OCI-LY1 (cell line): ENCODE data around the gene DMKN.

Source experiments
- H2AFZ ChIP-seq: fragments of 200-600 bp; sonication (generic), shearing (Covaris generic); 2 replicates; pipeline ENCODE4 v1.6.0; 2014; ENCODE audit warnings: antibody characterized with exemption, mild to moderate bottlenecking, low read length
- H3F3A ChIP-seq: fragments of 200-600 bp; sonication (generic), shearing (Covaris generic); 2 replicates; pipeline ENCODE4 v1.6.0; 2014; ENCODE audit warnings: mild to moderate bottlenecking, antibody characterized with exemption, low read length, moderate library complexity; ENCODE audit not compliant: insufficient read depth
- H3K27ac ChIP-seq: fragments of 200-600 bp; sonication (generic); 2 replicates; pipeline ENCODE4 v1.5.1; 2014; ENCODE audit warnings: low read length, mixed run types, mild to moderate bottlenecking, low read depth; ENCODE audit not compliant: poor library complexity, severe bottlenecking
- H3K27me3 ChIP-seq: fragments of 200-600 bp; sonication (generic); 2 replicates; pipeline ENCODE4 v1.6.0; 2014; ENCODE audit warnings: antibody characterized with exemption, mild to moderate bottlenecking, low read length, moderate library complexity; ENCODE audit not compliant: insufficient read depth
- H3K36me3 ChIP-seq: fragments of 200-600 bp; sonication (generic); 2 replicates; pipeline ENCODE4 v1.6.1; 2014; ENCODE audit warnings: mild to moderate bottlenecking, antibody characterized with exemption, low read length, moderate library complexity, mixed read lengths; ENCODE audit not compliant: insufficient read depth
- H3K4me1 ChIP-seq: fragments of 200-600 bp; sonication (generic); 2 replicates; pipeline ENCODE4 v1.5.1; 2014; ENCODE audit warnings: mild to moderate bottlenecking, low read length, moderate library complexity; ENCODE audit not compliant: insufficient read depth, severe bottlenecking
- H3K4me2 ChIP-seq: fragments of 200-600 bp; sonication (generic), shearing (Covaris generic); 2 replicates; pipeline ENCODE4 v1.6.1; 2014; ENCODE audit warnings: low read length
- H3K4me3 ChIP-seq: fragments of 200-600 bp; sonication (generic); 2 replicates; pipeline ENCODE4 v1.5.1; 2014; ENCODE audit warnings: low read length, low read depth, mild to moderate bottlenecking, mixed read lengths; ENCODE audit not compliant: poor library complexity, severe bottlenecking
- H3K79me2 ChIP-seq: fragments of 200-600 bp; shearing (Covaris generic); 2 replicates; pipeline ENCODE4 v1.6.1; 2016; ENCODE audit warnings: mixed run types, low read length, mixed read lengths; ENCODE audit not compliant: insufficient read depth
- H3K9ac ChIP-seq: fragments of 200-600 bp; sonication (generic), shearing (Covaris generic); 2 replicates; pipeline ENCODE4 v1.6.1; 2014; ENCODE audit warnings: mild to moderate bottlenecking, low read length, mixed read lengths
- H3K9me2 ChIP-seq: fragments of 200-600 bp; sonication (generic), shearing (Covaris generic); 2 replicates; pipeline ENCODE4 v1.6.1; 2014; ENCODE audit warnings: low read depth, mild to moderate bottlenecking, low read length, mixed read lengths
- H3K9me3 ChIP-seq: fragments of 200-600 bp; shearing (Covaris generic); 2 replicates; pipeline ENCODE4 v1.6.1; 2014; ENCODE audit warnings: low read length, mixed read lengths
- H4K20me1 ChIP-seq: fragments of 200-600 bp; sonication (generic), shearing (Covaris generic); 2 replicates; pipeline ENCODE4 v1.6.0; 2016; ENCODE audit warnings: mild to moderate bottlenecking, low read length; ENCODE audit not compliant: insufficient read depth
- EZH2 ChIP-seq: fragments of 200-600 bp; sonication (generic), shearing (Covaris generic); IDR thresholded peaks from 2 replicates; pipeline ENCODE4 v1.8.0; 2017; ENCODE audit warnings: borderline replicate concordance, mixed run types, mild to moderate bottlenecking, antibody characterized with exemption, low read length, moderate library complexity, mixed read lengths
- TF ChIP-seq, protein P1 (sequence below): fragments of 200-600 bp; sonication (generic), shearing (Covaris generic); IDR thresholded peaks from 2 replicates; pipeline ENCODE4 v1.5.1; 2017; ENCODE audit warnings: mild to moderate bottlenecking, antibody characterized with exemption, low read length, moderate library complexity, mixed read lengths

Gene DMKN

DNA sequence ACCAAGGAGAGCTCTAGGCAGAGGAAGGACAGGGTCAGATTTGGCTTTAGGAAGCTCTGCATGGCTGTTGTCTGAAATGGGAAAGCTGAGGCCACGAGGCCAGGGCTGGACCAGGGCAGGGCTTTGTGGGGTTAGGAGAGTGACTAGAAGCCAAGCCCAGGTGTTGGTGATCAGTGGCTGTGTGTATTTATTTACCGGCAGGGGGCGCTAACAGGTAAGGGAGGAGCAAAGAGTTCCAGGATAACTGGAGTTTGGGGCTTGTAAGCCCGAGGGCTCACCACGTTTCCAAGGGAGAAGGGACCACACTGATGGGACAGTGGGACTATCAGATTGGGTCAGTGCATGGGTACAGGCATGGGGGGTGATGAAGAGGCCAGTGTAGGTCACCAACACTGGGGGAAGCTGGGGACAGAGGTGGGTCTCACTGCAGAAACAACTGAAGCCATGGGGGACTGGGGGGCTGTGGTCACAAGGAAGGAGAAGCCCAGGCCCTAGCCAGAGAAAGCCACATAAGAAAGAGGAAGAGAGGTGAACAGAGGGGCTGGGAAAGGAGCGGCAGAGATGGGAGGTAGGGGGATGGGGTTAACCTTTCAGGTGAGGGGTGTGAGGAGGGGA is 35.8 kb upstream of the DMKN start:
- Histone ChIP-seq H3K27ac (no peak overlapping the region), H3F3A (no peaks in the 10 kb centered on the region), H2AFZ (no peak overlapping the region), H3K4me2 (no peak overlapping the region), H3K9ac (no peak overlapping the region), H3K27me3 (no peaks in the 10 kb centered on the region), H3K9me2 (no peaks in the 10 kb centered on the region), H3K9me3 (no peaks in the 10 kb centered on the region), H4K20me1 (no peaks in the 10 kb centered on the region), H3K79me2 (no peaks in the 10 kb centered on the region), H3K4me3 (no peak overlapping the region), H3K4me1 (peaks cover 17% of the 10 kb centered on the region), H3K36me3 (no peaks in the 10 kb centered on the region)
- TF ChIP-seq, protein P1, sequence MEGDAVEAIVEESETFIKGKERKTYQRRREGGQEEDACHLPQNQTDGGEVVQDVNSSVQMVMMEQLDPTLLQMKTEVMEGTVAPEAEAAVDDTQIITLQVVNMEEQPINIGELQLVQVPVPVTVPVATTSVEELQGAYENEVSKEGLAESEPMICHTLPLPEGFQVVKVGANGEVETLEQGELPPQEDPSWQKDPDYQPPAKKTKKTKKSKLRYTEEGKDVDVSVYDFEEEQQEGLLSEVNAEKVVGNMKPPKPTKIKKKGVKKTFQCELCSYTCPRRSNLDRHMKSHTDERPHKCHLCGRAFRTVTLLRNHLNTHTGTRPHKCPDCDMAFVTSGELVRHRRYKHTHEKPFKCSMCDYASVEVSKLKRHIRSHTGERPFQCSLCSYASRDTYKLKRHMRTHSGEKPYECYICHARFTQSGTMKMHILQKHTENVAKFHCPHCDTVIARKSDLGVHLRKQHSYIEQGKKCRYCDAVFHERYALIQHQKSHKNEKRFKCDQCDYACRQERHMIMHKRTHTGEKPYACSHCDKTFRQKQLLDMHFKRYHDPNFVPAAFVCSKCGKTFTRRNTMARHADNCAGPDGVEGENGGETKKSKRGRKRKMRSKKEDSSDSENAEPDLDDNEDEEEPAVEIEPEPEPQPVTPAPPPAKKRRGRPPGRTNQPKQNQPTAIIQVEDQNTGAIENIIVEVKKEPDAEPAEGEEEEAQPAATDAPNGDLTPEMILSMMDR, result peak; percentile 87
- no peak for TF ChIP-seq EZH2

DNA sequence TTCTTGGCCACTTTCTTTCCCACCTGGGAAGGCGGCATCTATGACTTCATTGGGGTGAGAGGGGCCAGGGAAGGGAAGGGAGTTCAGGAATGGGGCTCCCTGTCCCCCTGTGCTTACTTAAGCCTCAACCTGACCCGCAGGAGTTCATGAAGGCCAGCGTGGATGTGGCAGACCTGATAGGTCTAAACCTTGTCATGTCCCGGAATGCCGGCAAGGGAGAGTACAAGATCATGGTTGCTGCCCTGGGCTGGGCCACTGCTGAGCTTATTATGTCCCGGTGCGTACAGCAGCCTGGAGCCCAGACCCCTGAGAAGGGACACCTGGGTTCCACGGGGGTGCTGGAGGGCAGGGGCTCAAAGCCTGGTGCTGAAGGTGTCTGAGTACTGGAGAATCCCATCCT is 33.1 kb upstream of the DMKN start:
- Histone ChIP-seq H3K27ac (no peak overlapping the region), H3K4me3 (peak overlapping the region; percentile 90), H3K4me1 (peaks cover 24% of the 10 kb centered on the region), H3K27me3 (no peaks in the 10 kb centered on the region), H3F3A (no peaks in the 10 kb centered on the region), H3K79me2 (no peaks in the 10 kb centered on the region), H4K20me1 (no peaks in the 10 kb centered on the region), H3K9ac (peak overlapping the region; percentile 91), H3K36me3 (peaks cover 11% of the 10 kb centered on the region; the same call in 1 of the 2 replicates), H3K4me2 (peak overlapping the region; percentile 84), H3K9me3 (no peaks in the 10 kb centered on the region), H2AFZ (no peak overlapping the region), H3K9me2 (no peaks in the 10 kb centered on the region)
- TF ChIP-seq, protein P1, result no peak
- no peak for TF ChIP-seq EZH2

DNA sequence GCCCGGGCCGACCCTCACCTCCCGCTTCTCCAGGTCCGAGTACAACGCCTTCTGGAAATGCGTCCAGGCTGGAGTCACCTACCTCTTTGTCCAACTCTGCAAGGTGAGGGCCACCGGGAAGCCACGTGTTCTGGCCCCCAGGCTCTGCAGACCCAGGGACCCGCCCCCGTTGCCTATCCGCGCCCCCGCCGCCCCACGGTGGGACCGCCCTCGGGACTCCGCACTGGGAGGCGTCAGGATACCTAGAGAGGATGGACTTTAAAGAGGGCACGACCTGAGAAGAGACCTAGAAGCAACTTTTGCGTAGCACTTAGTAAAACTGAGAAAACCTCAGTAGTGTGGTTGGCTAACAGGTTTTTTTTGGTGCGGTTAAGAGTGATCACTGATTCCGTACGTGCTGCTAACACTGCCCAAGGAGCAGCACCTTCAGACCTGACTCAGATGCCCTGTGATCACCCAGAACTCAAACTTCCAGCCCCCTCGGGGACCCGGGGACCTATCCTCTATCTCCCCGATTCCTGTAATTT is 32.5 kb upstream of the DMKN start:
- H3K9ac ChIP-seq, result peak overlapping the region; percentile 91
- H3K4me2 ChIP-seq, result peak overlapping the region; percentile 84
- H3K9me3 ChIP-seq, result no peaks in the 10 kb centered on the region
- H3K27me3 ChIP-seq, result no peaks in the 10 kb centered on the region
- H3F3A ChIP-seq, result no peaks in the 10 kb centered on the region
- TF ChIP-seq EZH2, result no peak
- TF ChIP-seq, protein P1, result no peak
- peaks cover 11% of the 10 kb centered on the region; the same call in 1 of the 2 replicates for H3K36me3 ChIP-seq
- H2AFZ ChIP-seq, result no peak overlapping the region
- H3K79me2 ChIP-seq, result no peaks in the 10 kb centered on the region
- H3K4me3 ChIP-seq, result peak overlapping the region; percentile 90
- H3K4me1 ChIP-seq, result peaks cover 30% of the 10 kb centered on the region
- H3K9me2 ChIP-seq, result no peaks in the 10 kb centered on the region
- H3K27ac ChIP-seq, result no peak overlapping the region
- no peaks in the 10 kb centered on the region for H4K20me1 ChIP-seq
